Neural cell (in vitro differentiated cells): ENCODE data around the gene RASSF9. TPM values are rescaled to one million over a fixed set of nuclear protein-coding genes. Genes with fewer than 3 reads are reported as not detected.

Experiments used
- H2AFZ ChIP-seq: fragments of 200-600, 300-800 bp; sonication (generic), shearing (Covaris generic); 2 replicates; pipeline ENCODE4 v1.6.0; 2014; ENCODE audit warnings: low read depth, mild to moderate bottlenecking, antibody characterized with exemption, low read length, moderate library complexity
- H3F3A ChIP-seq: fragments of 200-600 bp; shearing (Covaris generic); 2 replicates; pipeline ENCODE4 v1.6.1; 2016; ENCODE audit warnings: mild to moderate bottlenecking, moderate library complexity, mixed read lengths, antibody characterized with exemption, low read length; ENCODE audit not compliant: insufficient read depth, poor library complexity, severe bottlenecking
- H3K27ac ChIP-seq: fragments of 200-600, 300-800 bp; sonication (generic), shearing (Covaris generic); 2 replicates; pipeline ENCODE4 v1.5.1; 2014; ENCODE audit warnings: mild to moderate bottlenecking, low read length, moderate library complexity
- H3K27me3 ChIP-seq: fragments of 300-800, 200-600 bp; sonication (generic), shearing (Covaris generic); 2 replicates; pipeline ENCODE4 v1.6.0; 2014; ENCODE audit warnings: mild to moderate bottlenecking, low read depth, low read length, moderate library complexity; ENCODE audit not compliant: insufficient read depth
- H3K36me3 ChIP-seq: fragments of 300-800, 200-600 bp; sonication (generic), shearing (Covaris generic); 2 replicates; pipeline ENCODE4 v1.5.1; 2014; ENCODE audit warnings: mild to moderate bottlenecking, antibody characterized with exemption, low read length, moderate library complexity; ENCODE audit not compliant: insufficient read depth
- H3K4me2 ChIP-seq: fragments of 300-800, 200-600 bp; sonication (generic), shearing (Covaris generic); 2 replicates; pipeline ENCODE4 v1.6.0; 2014; ENCODE audit warnings: mild to moderate bottlenecking, low read length
- H3K4me3 ChIP-seq: fragments of 300-800, 200-600 bp; sonication (generic), shearing (Covaris generic); 2 replicates; pipeline ENCODE4 v1.5.1; 2014; ENCODE audit warnings: mild to moderate bottlenecking, low read length, moderate library complexity
- H3K79me2 ChIP-seq: fragments of 200-600 bp; shearing (Covaris generic); replicated peaks from 2 replicates; pipeline ENCODE4 v1.6.0; 2014; ENCODE audit warnings: mild to moderate bottlenecking, low read length, moderate library complexity; ENCODE audit not compliant: insufficient read depth
- H3K9ac ChIP-seq: fragments of 300-800, 200-600 bp; sonication (generic), shearing (Covaris generic); 2 replicates; pipeline ENCODE4 v1.6.1; 2016; ENCODE audit warnings: mild to moderate bottlenecking, low read length, mixed read lengths
- H3K9me2 ChIP-seq: fragments of 200-600 bp; shearing (Covaris generic); 2 replicates; pipeline ENCODE4 v1.6.1; 2016; ENCODE audit warnings: mild to moderate bottlenecking, low read length, mixed read lengths; ENCODE audit not compliant: insufficient read depth
- H3K9me3 ChIP-seq: fragments of 200-600, 300-800 bp; sonication (generic), shearing (Covaris generic); 2 replicates; pipeline ENCODE4 v1.6.1; 2016; ENCODE audit warnings: mild to moderate bottlenecking, mixed run types, low read length, moderate library complexity, mixed read lengths
- H4K20me1 ChIP-seq: fragments of 200-600 bp; shearing (Covaris generic); 2 replicates; pipeline ENCODE4 v1.6.1; 2016; ENCODE audit warnings: mild to moderate bottlenecking, mixed run types; ENCODE audit not compliant: insufficient read depth
- CTCF ChIP-seq: fragments of 450-650 bp; IDR thresholded peaks from 2 replicates; pipeline ENCODE4 v1.5.1; 2014; ENCODE audit warnings: antibody characterized with exemption, mild to moderate bottlenecking, moderate library complexity; ENCODE audit not compliant: poor library complexity, severe bottlenecking
- EP300 ChIP-seq: fragments of 450-650 bp; conservative IDR thresholded peaks from 2 replicates; pipeline ENCODE4 v1.6.1; 2014; ENCODE audit warnings: antibody characterized with exemption, mild to moderate bottlenecking, moderate library complexity; ENCODE audit not compliant: poor library complexity, severe bottlenecking
- EZH2 ChIP-seq: fragments of 200-600, 300-800 bp; shearing (Covaris generic), sonication (generic); IDR thresholded peaks from 2 replicates; pipeline ENCODE4 v1.6.1; 2014; ENCODE audit warnings: antibody characterized with exemption, low read length, borderline replicate concordance, mild to moderate bottlenecking; ENCODE audit not compliant: insufficient read depth, poor library complexity, severe bottlenecking
- MXI1 ChIP-seq: fragments of 450-650 bp; conservative IDR thresholded peaks from 2 replicates; pipeline ENCODE4 v1.6.1; 2014; ENCODE audit warnings: antibody characterized with exemption, mild to moderate bottlenecking; ENCODE audit not compliant: poor library complexity, severe bottlenecking
- POLR2AphosphoS5 ChIP-seq: IDR thresholded peaks from 2 replicates; pipeline ENCODE4 v1.6.1; 2012
- RAD21 ChIP-seq: fragments of 450-650 bp; conservative IDR thresholded peaks from 2 replicates; pipeline ENCODE4 v1.6.1; 2014; ENCODE audit warnings: antibody characterized with exemption, mild to moderate bottlenecking, moderate library complexity
- REST ChIP-seq: IDR thresholded peaks from 2 replicates; pipeline ENCODE4 v1.6.1; 2012; ENCODE audit warnings: borderline replicate concordance
- SMC3 ChIP-seq: fragments of 450-650 bp; conservative IDR thresholded peaks from 2 replicates; pipeline ENCODE4 v1.6.1; 2014; ENCODE audit warnings: antibody characterized with exemption, mild to moderate bottlenecking, moderate library complexity; ENCODE audit not compliant: poor library complexity
- TAF1 ChIP-seq: IDR thresholded peaks from 2 replicates; pipeline ENCODE4 v1.6.1; 2012; ENCODE audit warnings: low read depth
- polyA plus RNA-seq: library from polyadenylated mRNA; depleted of rRNA; stranded (reverse); fragments of >200 nt; gene quantifications from 2 replicates; pipeline ENCODE4 v1.2.3, GENCODE V29; 2014

RASSF9 gene
- polyA plus RNA-seq, 1 donor from 2014 or later: 0.04 TPM

GRCh38 chr12:85823436-85824180 lies 12.6 kb downstream of the RASSF9 start:
- Histone ChIP-seq H3K4me3 (no peak overlapping the region), H3K36me3 (no peaks in the 10 kb centered on the region), H3K79me2 (no peaks in the 10 kb centered on the region), H3K27me3 (no peaks in the 10 kb centered on the region), H3K27ac (no peak overlapping the region), H4K20me1 (no peaks in the 10 kb centered on the region), H3K4me2 (no peak overlapping the region), H3F3A (no peaks in the 10 kb centered on the region), H2AFZ (no peak overlapping the region), H3K9me2 (no peaks in the 10 kb centered on the region), H3K9me3 (no peaks in the 10 kb centered on the region), H3K9ac (no peak overlapping the region)
- TF ChIP-seq SMC3: no peak
- TF ChIP-seq RAD21: no peak
- TF ChIP-seq MXI1: no peak
- no peak for TF ChIP-seq CTCF
- no peak for TF ChIP-seq TAF1
- TF ChIP-seq POLR2AphosphoS5: no peak
- no peak for TF ChIP-seq EZH2
- TF ChIP-seq EP300: no peak
- TF ChIP-seq REST: no peak

GRCh38 chr12:85821759-85822158 lies 14.4 kb downstream of the RASSF9 start:
- Histone ChIP-seq H3K27me3 (no peaks in the 10 kb centered on the region), H3K4me3 (no peak overlapping the region), H3K9me3 (no peaks in the 10 kb centered on the region), H4K20me1 (no peaks in the 10 kb centered on the region), H2AFZ (no peak overlapping the region), H3K36me3 (no peaks in the 10 kb centered on the region), H3K27ac (no peak overlapping the region), H3K9ac (no peak overlapping the region), H3K4me2 (no peak overlapping the region), H3K79me2 (no peaks in the 10 kb centered on the region), H3F3A (no peaks in the 10 kb centered on the region), H3K9me2 (no peaks in the 10 kb centered on the region)
- TF ChIP-seq EZH2 (no peak), POLR2AphosphoS5 (no peak), EP300 (no peak), CTCF (no peak), RAD21 (no peak), SMC3 (no peak), REST (no peak)
